ENCODE results near the gene FDPS.

- TF ChIP-seq, protein P1, sequence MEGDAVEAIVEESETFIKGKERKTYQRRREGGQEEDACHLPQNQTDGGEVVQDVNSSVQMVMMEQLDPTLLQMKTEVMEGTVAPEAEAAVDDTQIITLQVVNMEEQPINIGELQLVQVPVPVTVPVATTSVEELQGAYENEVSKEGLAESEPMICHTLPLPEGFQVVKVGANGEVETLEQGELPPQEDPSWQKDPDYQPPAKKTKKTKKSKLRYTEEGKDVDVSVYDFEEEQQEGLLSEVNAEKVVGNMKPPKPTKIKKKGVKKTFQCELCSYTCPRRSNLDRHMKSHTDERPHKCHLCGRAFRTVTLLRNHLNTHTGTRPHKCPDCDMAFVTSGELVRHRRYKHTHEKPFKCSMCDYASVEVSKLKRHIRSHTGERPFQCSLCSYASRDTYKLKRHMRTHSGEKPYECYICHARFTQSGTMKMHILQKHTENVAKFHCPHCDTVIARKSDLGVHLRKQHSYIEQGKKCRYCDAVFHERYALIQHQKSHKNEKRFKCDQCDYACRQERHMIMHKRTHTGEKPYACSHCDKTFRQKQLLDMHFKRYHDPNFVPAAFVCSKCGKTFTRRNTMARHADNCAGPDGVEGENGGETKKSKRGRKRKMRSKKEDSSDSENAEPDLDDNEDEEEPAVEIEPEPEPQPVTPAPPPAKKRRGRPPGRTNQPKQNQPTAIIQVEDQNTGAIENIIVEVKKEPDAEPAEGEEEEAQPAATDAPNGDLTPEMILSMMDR (IDR thresholded peaks at IDR 0.05) = no peak
- no peak for TF ChIP-seq POLR2A (IDR thresholded peaks at IDR 0.05)
Observed at GRCh38 chr1:155334962-155335361, 26.3 kb downstream of the FDPS start.

Data from heart left ventricle (tissue), 13 donors.